Endothelial cell of umbilical vein (primary cell): ENCODE data around the gene MTG2. TPM values are rescaled to one million over a fixed set of nuclear protein-coding genes. Genes with fewer than 3 reads are reported as not detected.

ENCODE experiments used
- BruUV-seq: library from RNA; stranded (reverse); fragments of 400-500 nt; replicated peaks from 2 replicates; lab custom pipeline; 2021; lab: Mats Ljungman, UMichigan
- CTCF ChIA-PET: fragments of 300-600, 350-600 bp; sonication (Branson Sonifier 250); formaldehyde crosslinking; loops from one replicate; lab custom pipeline; 2021; ENCODE audit warnings: antibody characterized with exemption, inconsistent platforms; lab: Charles Lee
- POLR2A ChIA-PET: fragments of 300-600, 350-600 bp; sonication (Branson Sonifier 250); formaldehyde crosslinking; loops from one replicate; lab custom pipeline; 2021; ENCODE audit warnings: antibody characterized with exemption, inconsistent platforms; lab: Charles Lee
- DNase-seq: peaks from one replicate; pipeline ENCODE4 v3.0.0-alpha.2; 2011; ENCODE audit warnings: low read depth, low spot score
- FAIRE-seq: peaks from 2 replicates; lab custom pipeline; 2011; peaks lifted over from hg19 to GRCh38; lab: Jason Lieb, UNC
- H2AFZ ChIP-seq: 2 replicates; pipeline ENCODE4 v1.6.0; 2012; ENCODE audit warnings: low read depth, low read length, control low read depth, inconsistent platforms
- H3K27ac ChIP-seq: 2 replicates; pipeline ENCODE4 v1.5.1; 2011; ENCODE audit warnings: low read depth, mild to moderate bottlenecking, control low read depth, low read length, moderate library complexity; ENCODE audit not compliant: insufficient read depth
- H3K27me3 ChIP-seq, 2 experiments: 2 replicates each; pipeline versions ENCODE4 v1.6.0 to v1.6.1; 2011; ENCODE audit warnings: low read length in 2 of 2, mixed read lengths in 1 of 2; ENCODE audit not compliant: control insufficient read depth in 2 of 2, insufficient read depth in 2 of 2
- H3K36me3 ChIP-seq, 2 experiments: 2 replicates in 1 of 2; 3 replicates in 1 of 2; pipeline ENCODE4 v1.5.1; 2011; ENCODE audit warnings: low read length in 2 of 2, mild to moderate bottlenecking in 1 of 2, moderate library complexity in 1 of 2; ENCODE audit not compliant: control insufficient read depth in 2 of 2, insufficient read depth in 2 of 2; ENCODE audit errors: extremely low read depth in 1 of 2
- H3K4me1 ChIP-seq: 3 replicates; pipeline ENCODE4 v1.5.1; 2011; ENCODE audit warnings: mild to moderate bottlenecking, low read length; ENCODE audit not compliant: control insufficient read depth, insufficient read depth; ENCODE audit errors: extremely low read depth
- H3K4me2 ChIP-seq: 2 replicates; pipeline ENCODE4 v1.6.1; 2011; ENCODE audit warnings: low read length, control low read depth, mixed read lengths; ENCODE audit not compliant: insufficient read depth
- H3K4me3 ChIP-seq, 3 experiments: fragments of 200-600 bp in 1 of 3; sonication (generic), shearing (Covaris generic) in 1 of 3; replicated peaks in 1 of 3; 2 replicates each; pipeline ENCODE4 v1.5.1; 2011 to 2016; ENCODE audit warnings: control low read depth in 3 of 3, low read length in 3 of 3, mild to moderate bottlenecking in 2 of 3, inconsistent platforms in 1 of 3, low read depth in 1 of 3, moderate library complexity in 1 of 3; ENCODE audit not compliant: insufficient read depth in 1 of 3
- H3K79me2 ChIP-seq: 2 replicates; pipeline ENCODE4 v1.6.0; 2012; ENCODE audit warnings: low read length, inconsistent platforms; ENCODE audit not compliant: control insufficient read depth, insufficient read depth
- H3K9ac ChIP-seq: replicated peaks from 2 replicates; pipeline ENCODE3; 2011; ENCODE audit warnings: low read length, control low read depth; ENCODE audit not compliant: insufficient read depth; ENCODE audit errors: extremely low read depth
- H3K9me1 ChIP-seq: replicated peaks from 3 replicates; pipeline ENCODE4 v1.6.0; 2011; ENCODE audit warnings: mild to moderate bottlenecking, low read length; ENCODE audit not compliant: control insufficient read depth, insufficient read depth; ENCODE audit errors: extremely low read depth
- H3K9me3 ChIP-seq: replicated peaks from 2 replicates; pipeline ENCODE4 v1.5.1; 2012; ENCODE audit warnings: low read length, inconsistent platforms; ENCODE audit not compliant: control insufficient read depth, insufficient read depth
- H4K20me1 ChIP-seq: replicated peaks from 2 replicates; pipeline ENCODE3; 2011; ENCODE audit warnings: mild to moderate bottlenecking, low read length; ENCODE audit not compliant: control insufficient read depth, insufficient read depth; ENCODE audit errors: extremely low read depth
- CTCF ChIP-seq, 2 donors: IDR thresholded peaks; 1 replicate in 1 of 2; 2 replicates in 1 of 2; pipeline ENCODE4 v1.5.1; 2011; ENCODE audit warnings: low read length in 2 of 2, mild to moderate bottlenecking in 2 of 2, moderate library complexity in 2 of 2, control low read depth in 1 of 2, inconsistent platforms in 1 of 2, low read depth in 1 of 2; ENCODE audit not compliant: insufficient read depth in 1 of 2; ENCODE audit errors: extremely low read depth in 1 of 2
- EZH2 ChIP-seq: IDR thresholded peaks from 2 replicates; pipeline ENCODE4 v1.6.1; 2012; ENCODE audit warnings: borderline replicate concordance, low read depth, mild to moderate bottlenecking, moderate library complexity, low read length, inconsistent platforms; ENCODE audit not compliant: severe bottlenecking
- FOS ChIP-seq: IDR thresholded peaks from 2 replicates; pipeline ENCODE4 v1.6.1; 2011; ENCODE audit warnings: mild to moderate bottlenecking, low read length, moderate library complexity, borderline replicate concordance; ENCODE audit not compliant: insufficient read depth
- GATA2 ChIP-seq: IDR thresholded peaks from 2 replicates; pipeline ENCODE4 v1.7.0; 2011; ENCODE audit warnings: low read depth, mild to moderate bottlenecking, moderate library complexity, mixed read lengths, low read length; ENCODE audit not compliant: insufficient read length, insufficient read depth
- JUN ChIP-seq: IDR thresholded peaks from 2 replicates; pipeline ENCODE4 v1.6.1; 2011; ENCODE audit warnings: borderline replicate concordance, low read depth; ENCODE audit not compliant: insufficient read length, insufficient read depth
- MAX ChIP-seq: IDR thresholded peaks from 2 replicates; pipeline ENCODE4 v1.6.1; 2011; ENCODE audit not compliant: insufficient read depth, insufficient read length
- MYC ChIP-seq: IDR thresholded peaks from one replicate; pipeline ENCODE4 v1.6.1; 2011; ENCODE audit warnings: mild to moderate bottlenecking, low read depth, low read length
- POLR2A ChIP-seq: IDR thresholded peaks from 2 replicates; pipeline ENCODE4 v1.6.1; 2012; ENCODE audit warnings: low read depth, mild to moderate bottlenecking, control low read depth, low read length
- POLR2AphosphoS5 ChIP-seq: IDR thresholded peaks from 2 replicates; pipeline ENCODE4 v1.6.1; 2012; ENCODE audit warnings: low read depth, mild to moderate bottlenecking, control low read depth, low read length, moderate library complexity; ENCODE audit not compliant: insufficient read depth
- dilution Hi-C: fragments of 300-500 bp; cut with MboI; formaldehyde crosslinking; loops from one replicate; pipeline ENCODE4 v1.15.0; 2019; ENCODE audit warnings: low sequenced_read_pairs; ENCODE audit not compliant: extremely low pct_ligation_motif_present
- intact Hi-C: fragments of 100-400 bp; cut with micrococcal nuclease; formaldehyde crosslinking; loops from one replicate; pipeline ENCODE4 v1.10.0; 2022
- polyA plus RNA-seq, 4 experiments: library from polyadenylated mRNA; depleted of rRNA in 3 of 4; stranded (reverse) in 3 of 4; unstranded in 1 of 4; fragments of >200 nt; gene quantifications; 2 replicates each; pipeline versions ENCODE4 v1.2.1 to v1.2.3, GENCODE V29; 2011 to 2012; ENCODE audit warnings: missing spikeins in 1 of 4
- total RNA-seq: library from RNA; stranded (reverse); gene quantifications from 2 replicates; pipeline ENCODE4 v1.2.3, GENCODE V29; 2021

Gene MTG2
- total and polyA plus RNA-seq, 2 donors (not counting 3 experiments of a cell fraction or from before 2014, with no cell fraction given), result 19.9 to 31.6 TPM

GRCh38 chr20:62148908-62149314 is 33.9 kb upstream of the MTG2 start:
- H3K9me3 ChIP-seq, result no peaks in the 10 kb centered on the region
- peaks cover 8% of the 10 kb centered on the region for H3K4me1 ChIP-seq
- H3K27ac ChIP-seq, result no peak overlapping the region
- dilution Hi-C loops (no loop called here), intact Hi-C loops (no loop called here)
- peaks cover 92% of the 10 kb centered on the region for H3K79me2 ChIP-seq
- no peak for DNase-seq
- no peaks in the 10 kb centered on the region for H3K27me3 ChIP-seq
- H3K9ac ChIP-seq, result no peak overlapping the region
- peaks cover 3% of the 10 kb centered on the region for H4K20me1 ChIP-seq
- H2AFZ ChIP-seq, result no peak overlapping the region
- H3K4me3 ChIP-seq, result no peak overlapping the region
- no peak for FAIRE-seq
- H3K4me2 ChIP-seq, result no peak overlapping the region
- H3K36me3 ChIP-seq, result peaks cover 2% of the 10 kb centered on the region in 2 experiments
- H3K9me1 ChIP-seq, result no peaks in the 10 kb centered on the region
- POLR2A ChIA-PET, result no interaction called here
- no TSS peak for BruUV-seq
- TF ChIP-seq MAX (no peak), JUN (no peak), CTCF (IDR thresholded peaks at IDR 0.05; ENCODE audit: extremely low read depth in 1 of 2, insufficient read depth in 1 of 2, low read depth in 1 of 2, low read length in 2 of 2) (no peak), GATA2 (no peak), FOS (no peak), POLR2A (no peak), POLR2AphosphoS5 (no peak), MYC (no peak), EZH2 (no peak)
- CTCF ChIA-PET, result no interaction called here
